Stimulated activated CD4-positive, alpha-beta T cell treated with anti-CD3 and anti-CD28 coated beads, Interleukin-4, amount 100 ng/mL, for 24 hours (primary cell): ENCODE results near the gene TMEM72.
A peak's percentile ranks its signal among the peaks of the same experiment; 100 is the strongest.

Experiments used
- DNase-seq: peaks from one replicate; pipeline ENCODE4 v3.0.0-alpha.2; 2020

TMEM72 gene

GRCh38 chr10:44921061-44921460 is 9.9 kb downstream of the TMEM72 start:
- DNase-seq = no peak

- no peak for DNase-seq
Measured at GRCh38 chr10:44921506-44921905, 10.4 kb downstream of the TMEM72 start.

- no peak for DNase-seq
Measured at GRCh38 chr10:44922021-44922420, 10.9 kb downstream of the TMEM72 start.

GRCh38 chr10:44922796-44923545 is 11.8 kb downstream of the TMEM72 start:
- DNase-seq = no peak

- DNase-seq = no peak
Measured at GRCh38 chr10:44923611-44924010, 12.5 kb downstream of the TMEM72 start.

GRCh38 chr10:44924261-44925040 is 13.3 kb downstream of the TMEM72 start:
- no peak for DNase-seq

- DNase-seq = no peak
Measured at GRCh38 chr10:44925224-44925623, 14.1 kb downstream of the TMEM72 start.

- DNase-seq = no peak
Measured at GRCh38 chr10:44925811-44926750, 14.9 kb downstream of the TMEM72 start.

- DNase-seq = no peak
Measured at GRCh38 chr10:44926751-44927351, 15.7 kb downstream of the TMEM72 start.

- no peak for DNase-seq
Measured at GRCh38 chr10:44927352-44927751, 16.2 kb downstream of the TMEM72 start.

- no peak for DNase-seq
Measured at GRCh38 chr10:44928462-44928861, 17.3 kb downstream of the TMEM72 start.

- DNase-seq = no peak
Measured at GRCh38 chr10:44929356-44930255, 18.5 kb downstream of the TMEM72 start.

GRCh38 chr10:44930904-44931620 is 19.9 kb downstream of the TMEM72 start:
- no peak for DNase-seq

- no peak for DNase-seq
Measured at GRCh38 chr10:44931621-44932516, 20.7 kb downstream of the TMEM72 start.

- DNase-seq = peak; percentile 82
Measured at GRCh38 chr10:44932517-44933450, 21.6 kb downstream of the TMEM72 start.

GRCh38 chr10:44933451-44934321 is 22.5 kb downstream of the TMEM72 start:
- DNase-seq = no peak

GRCh38 chr10:44934416-44935200 is 23.5 kb downstream of the TMEM72 start:
- no peak for DNase-seq
